CD4-positive, alpha-beta T cell treated with Interleukin-1 beta for 1 hour (primary cell): ENCODE data around the gene PPP2R2D.
"Not testable (repeated sequence)": the region's sequence is repeated elsewhere in the genome, so short reads cannot be mapped to it uniquely, and the experiment has no call there.

Experiments
- DNase-seq, 2 donors: peaks; one replicate each; pipeline ENCODE4 v3.0.0-alpha.2; 2020 to 2022

Gene PPP2R2D

DNA sequence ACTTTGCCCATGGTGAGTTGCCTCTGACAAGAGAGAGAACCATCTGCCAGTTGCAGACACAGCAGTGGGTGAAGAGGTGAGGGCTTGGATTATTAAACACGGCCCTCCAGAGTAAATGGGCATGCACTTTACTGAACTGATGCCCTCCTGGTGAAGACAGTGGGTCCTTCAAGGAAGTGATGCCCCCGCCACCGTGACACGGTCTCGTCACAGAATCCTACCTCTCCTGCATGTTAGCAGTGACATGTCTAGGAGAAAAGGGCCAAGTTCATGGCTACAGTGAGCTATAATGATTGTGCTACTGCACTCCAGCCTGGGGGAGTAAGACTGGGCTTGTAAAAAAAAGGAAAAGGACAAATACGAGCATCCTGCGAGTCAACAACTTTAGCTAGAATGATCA lies 78.5 kb downstream of the PPP2R2D start:
- DNase-seq, result no peak

- DNase-seq, result no peak
Observed at GRCh38 chr10:131979821-131980270, 79.0 kb downstream of the PPP2R2D start.

GRCh38 chr10:131980321-131980720 lies 79.5 kb downstream of the PPP2R2D start:
- DNase-seq, result no peak

DNA sequence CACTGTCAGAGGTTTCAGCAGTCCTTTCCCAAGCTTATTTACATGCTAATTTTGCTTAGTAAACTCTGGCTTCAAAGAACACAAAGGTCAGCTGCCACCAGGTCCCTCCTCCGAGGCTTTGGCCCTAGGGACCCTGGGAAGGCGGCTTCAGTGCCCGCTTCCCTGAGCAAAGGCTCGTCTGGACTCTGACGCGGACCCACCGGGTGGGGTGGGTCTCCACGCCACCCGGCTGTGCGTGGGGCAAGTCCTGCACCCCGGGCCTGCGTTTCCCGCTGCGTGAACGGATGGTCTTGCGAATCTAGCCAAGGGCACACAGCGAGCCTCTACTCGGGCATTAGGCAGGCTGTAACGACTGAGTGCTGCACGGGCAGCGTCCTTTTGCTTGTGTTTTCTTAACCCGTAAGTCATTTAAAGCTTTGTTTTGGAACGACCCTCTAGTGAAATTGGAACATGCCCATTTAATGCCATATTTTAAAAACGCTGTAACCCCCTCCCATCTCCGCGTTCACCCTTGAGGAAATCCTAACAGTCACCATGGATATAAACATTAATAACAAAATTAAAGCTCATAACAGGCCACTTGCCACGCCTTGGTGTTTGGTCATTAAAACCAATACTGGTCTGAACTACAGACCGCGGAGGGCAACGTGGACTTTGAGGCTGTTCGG lies 80.1 kb downstream of the PPP2R2D start:
- DNase-seq, result no peak

- DNase-seq, result peak; percentile 95 to 96
Observed at GRCh38 chr10:131981429-131982184, 80.8 kb downstream of the PPP2R2D start, which contains the start of gene BNIP3. BNIP3 (minus strand) TSS chr10:131981923; CDS start chr10:131981806, 117 bp downstream.

DNA sequence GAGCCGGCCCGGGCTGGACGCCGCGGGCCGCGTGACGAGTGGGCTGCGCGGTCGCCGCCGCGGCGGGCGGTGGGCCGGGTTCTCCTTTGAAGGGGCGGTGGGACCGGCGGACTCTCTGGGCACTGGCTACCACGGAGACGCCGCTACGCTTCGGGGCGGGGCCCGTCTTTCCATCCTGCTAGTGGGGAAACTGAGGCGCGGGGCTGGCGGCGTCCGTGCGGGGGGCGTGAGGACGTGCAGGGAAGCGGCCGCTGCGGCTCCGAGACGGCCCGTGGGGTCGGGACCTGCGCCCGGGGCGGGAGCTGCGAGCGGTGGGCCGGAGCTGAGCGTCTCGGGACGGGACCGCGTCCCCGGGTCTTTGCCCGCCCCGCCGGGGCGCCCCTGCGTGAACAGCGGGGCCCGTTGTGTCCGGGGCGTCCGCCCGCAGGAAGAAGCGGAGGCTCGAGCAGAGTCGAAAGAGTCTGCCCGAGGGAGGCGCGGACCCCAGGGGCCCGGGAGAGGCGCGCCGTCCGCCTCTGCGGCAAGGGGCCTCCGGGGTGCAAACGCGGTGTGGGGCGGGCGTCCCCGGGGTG lies 81.5 kb downstream of the PPP2R2D start:
- DNase-seq, result no peak

GRCh38 chr10:131982796-131983195 lies 82.0 kb downstream of the PPP2R2D start:
- DNase-seq, result no peak

- DNase-seq, result no peak
Observed at GRCh38 chr10:131983780-131984179, 83.0 kb downstream of the PPP2R2D start.

- DNase-seq, result not testable (repeated sequence)
Observed at GRCh38 chr10:131986851-131987250, 86.0 kb downstream of the PPP2R2D start.

DNA sequence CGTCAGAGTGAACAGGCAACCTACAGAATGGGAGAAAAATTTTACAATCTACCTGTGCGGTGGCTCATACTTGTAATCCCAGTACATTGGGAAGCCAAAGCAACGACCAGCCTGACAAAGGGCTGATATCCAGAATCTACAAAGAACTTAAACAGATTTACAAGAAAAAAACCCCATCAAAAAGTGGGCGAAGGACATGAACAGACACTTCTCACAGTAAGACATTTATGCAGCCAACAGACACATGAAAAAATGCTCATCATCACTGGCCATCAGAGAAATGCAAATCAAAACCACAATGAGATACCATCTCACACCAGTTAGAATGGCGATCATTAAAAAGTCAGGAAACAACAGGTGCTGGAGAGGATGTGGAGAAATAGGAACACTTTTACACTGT lies 86.5 kb downstream of the PPP2R2D start:
- DNase-seq, result not testable (repeated sequence)

GRCh38 chr10:131987786-131988185 lies 87.0 kb downstream of the PPP2R2D start:
- DNase-seq, result not testable (repeated sequence)

- DNase-seq, result no peak
Observed at GRCh38 chr10:131991726-131992125, 90.9 kb downstream of the PPP2R2D start.

DNA sequence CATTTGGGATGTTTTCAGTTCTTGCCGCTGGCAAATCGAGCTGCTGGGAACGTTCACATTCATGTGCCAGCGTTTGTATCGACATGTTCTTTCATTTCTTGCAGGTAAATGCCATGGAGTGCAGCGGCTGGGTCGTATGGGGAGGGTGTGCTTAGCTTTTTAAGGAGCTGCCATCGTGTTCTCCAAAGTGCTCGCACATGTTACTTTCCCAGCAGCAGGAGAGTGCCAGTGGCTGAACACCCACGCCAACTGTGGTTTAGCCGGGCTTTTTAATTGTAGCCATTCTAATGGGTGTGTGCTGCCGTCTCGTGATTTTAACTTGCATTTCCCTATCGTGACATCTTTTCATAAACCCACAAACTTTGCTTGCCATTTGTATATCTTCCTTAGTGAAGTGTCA lies 92.5 kb downstream of the PPP2R2D start:
- DNase-seq, result no peak

DNA sequence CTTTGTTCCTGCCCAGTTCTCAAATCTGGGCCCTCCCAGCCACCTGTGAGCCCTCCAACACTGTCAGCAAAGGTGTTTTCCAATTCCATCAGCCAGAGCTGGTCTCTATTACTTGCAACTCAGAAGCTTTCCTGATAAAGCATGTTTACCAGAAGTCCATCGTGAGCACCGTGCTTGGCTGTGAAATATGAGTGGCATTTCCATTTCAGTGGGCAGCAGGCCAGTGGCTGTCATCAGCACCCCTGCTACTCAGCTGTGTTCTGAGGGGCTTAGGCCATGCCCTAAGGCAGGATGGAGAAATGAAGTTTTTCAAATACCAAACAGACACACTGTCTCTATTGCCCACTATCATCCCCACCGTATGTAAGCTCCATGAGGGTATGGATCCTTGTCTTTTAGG lies 93.6 kb downstream of the PPP2R2D start:
- DNase-seq, result no peak

- DNase-seq, result no peak
Observed at GRCh38 chr10:131996466-131997365, 95.9 kb downstream of the PPP2R2D start.

GRCh38 chr10:131997366-131998049 lies 96.7 kb downstream of the PPP2R2D start:
- DNase-seq, result no peak

- no peak for DNase-seq
Observed at GRCh38 chr10:131998050-131998844, 97.4 kb downstream of the PPP2R2D start.

DNA sequence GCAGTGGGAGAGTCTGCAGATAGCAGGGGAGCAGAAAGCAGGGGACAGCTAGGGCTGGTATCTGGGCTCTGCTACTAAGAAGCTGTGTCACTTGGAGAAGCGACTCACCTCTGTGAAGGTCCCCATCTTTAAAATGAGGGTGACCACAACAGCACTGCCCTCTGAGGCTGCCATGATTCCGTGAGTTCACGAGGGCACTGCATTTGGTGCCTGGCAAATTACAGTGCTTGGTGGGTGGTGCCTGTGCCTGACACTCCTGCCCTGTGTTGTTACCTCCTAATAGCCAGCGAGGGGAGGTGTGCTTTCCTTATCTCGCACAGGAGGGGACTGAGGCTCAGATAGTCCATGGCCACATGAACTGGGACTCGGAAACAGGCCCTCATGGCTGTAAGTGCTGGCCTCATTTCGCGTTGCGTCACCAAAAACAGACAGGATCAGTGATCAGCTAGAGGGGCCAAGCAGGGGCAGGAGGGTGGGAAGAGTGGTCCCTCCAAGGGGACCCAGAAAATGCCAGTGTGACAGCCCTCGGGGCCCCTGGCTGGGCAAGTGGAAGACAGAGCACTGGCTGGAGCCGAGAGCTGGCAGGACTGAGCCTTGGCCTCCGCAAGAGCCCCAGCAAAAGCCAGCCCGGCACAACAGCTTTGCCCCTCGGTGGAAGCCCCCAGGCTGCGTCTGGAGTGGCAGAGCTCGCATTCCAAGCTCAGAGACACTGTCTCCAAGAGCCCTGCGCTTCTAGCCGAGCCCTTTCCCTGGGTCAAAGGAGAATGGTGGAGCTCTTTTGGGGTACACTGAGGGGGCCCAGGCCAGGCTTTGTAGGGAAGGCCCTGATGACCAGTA lies 98.3 kb downstream of the PPP2R2D start:
- no peak for DNase-seq

DNA sequence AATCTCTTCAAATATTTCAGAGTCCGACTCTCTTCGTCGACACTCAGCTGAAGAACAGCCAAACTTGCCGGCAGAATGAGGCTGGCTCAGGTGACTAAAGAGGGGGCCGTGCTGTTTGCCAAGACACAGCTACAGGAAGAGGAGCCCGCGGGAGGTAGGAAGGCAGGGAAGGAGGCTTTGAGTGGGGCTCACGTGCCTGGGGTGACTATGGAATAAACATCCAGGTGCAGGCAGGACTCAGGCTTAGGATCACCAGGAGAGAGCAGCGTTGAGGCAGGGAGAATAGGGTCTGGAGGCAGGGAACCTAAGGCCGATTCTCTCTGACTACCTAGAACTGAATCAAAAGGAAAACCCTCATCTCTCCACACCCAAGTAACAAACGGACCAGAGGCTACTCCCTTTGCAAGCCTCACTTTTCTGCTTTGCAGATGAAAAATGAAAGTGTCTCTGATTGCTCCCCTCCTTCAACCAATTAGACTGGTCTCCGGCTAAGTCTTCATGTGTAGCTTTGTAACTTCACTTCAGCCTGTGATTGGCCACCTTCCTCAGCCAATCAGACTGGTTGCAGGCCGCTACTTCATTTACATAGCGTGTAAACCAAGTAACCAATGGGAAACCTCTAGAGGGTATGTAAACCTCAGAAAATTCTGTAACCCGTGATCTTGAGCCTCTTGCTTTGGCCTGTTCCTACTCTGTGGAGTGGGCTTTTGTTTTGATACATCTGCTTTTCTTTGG lies 100.6 kb downstream of the PPP2R2D start:
- DNase-seq, result peak; percentile 18 to 42

DNA sequence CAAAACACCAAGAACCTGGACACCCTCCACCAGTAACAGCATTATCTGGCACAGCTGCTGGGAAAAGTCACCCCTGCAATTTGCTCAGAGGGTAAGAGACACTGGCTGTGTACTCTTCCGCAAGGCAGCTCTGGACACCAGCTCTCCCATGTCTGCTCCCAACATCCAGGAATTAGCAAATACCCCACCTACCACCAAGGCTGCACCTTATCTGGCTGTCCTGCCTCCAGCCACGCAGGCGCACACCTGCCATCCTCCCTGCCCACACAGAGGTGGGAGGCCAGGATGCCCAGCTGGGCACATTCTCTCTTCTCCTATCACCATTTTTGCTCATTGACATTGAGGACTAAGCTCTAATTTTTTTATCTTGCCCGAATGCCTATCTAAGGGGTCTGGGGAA lies 101.2 kb downstream of the PPP2R2D start:
- no peak for DNase-seq
